Immature natural killer cell (primary cell): ENCODE measurements around the gene LECT2. TPM values are rescaled to one million over a fixed set of nuclear protein-coding genes. Genes with fewer than 3 reads are reported as not detected.

Source experiments
- DNase-seq, 3 donors: peaks; one replicate each; pipeline ENCODE4 v3.0.0; 2022; ENCODE audit warnings: mixed read lengths in 1 of 3
- H3K27ac Mint-ChIP-seq, 6 donors: one replicate each; pipeline ENCODE4 v1.8.0; 2020; ENCODE audit warnings: mixed read lengths in 6 of 6, mild to moderate bottlenecking in 5 of 6, inconsistent platforms in 4 of 6, moderate library complexity in 3 of 6
- H3K27me3 Mint-ChIP-seq, 3 donors: one replicate each; pipeline ENCODE4 v1.8.0; 2020 to 2021; ENCODE audit warnings: low read depth in 3 of 3, mild to moderate bottlenecking in 3 of 3, mixed read lengths in 3 of 3, moderate library complexity in 3 of 3, inconsistent platforms in 1 of 3
- H3K36me3 Mint-ChIP-seq, 3 donors: one replicate each; pipeline ENCODE4 v1.8.0; 2020; ENCODE audit warnings: mixed read lengths in 3 of 3, inconsistent platforms in 2 of 3, mild to moderate bottlenecking in 2 of 3
- H3K4me1 Mint-ChIP-seq, 2 donors: one replicate each; pipeline ENCODE4 v1.8.0; 2020; ENCODE audit warnings: inconsistent platforms in 2 of 2, mild to moderate bottlenecking in 2 of 2, mixed read lengths in 2 of 2, moderate library complexity in 1 of 2
- H3K4me3 Mint-ChIP-seq, 5 donors: one replicate each; pipeline ENCODE4 v1.8.0; 2020; ENCODE audit warnings: mild to moderate bottlenecking in 5 of 5, mixed read lengths in 5 of 5, inconsistent platforms in 3 of 5, moderate library complexity in 3 of 5
- H3K9me3 Mint-ChIP-seq, 6 donors: one replicate each; pipeline ENCODE4 v1.8.0; 2020; ENCODE audit warnings: mild to moderate bottlenecking in 6 of 6, mixed read lengths in 6 of 6, inconsistent platforms in 4 of 6, moderate library complexity in 3 of 6
- polyA plus RNA-seq, 3 donors: library from polyadenylated mRNA; unstranded; fragments of 300-500 nt; fragmentation: Illumina TruSeq; gene quantifications; one replicate each; pipeline ENCODE4 v1.2.3, GENCODE V29; 2021

The LECT2 gene
- not detected for polyA plus RNA-seq

GRCh38 chr5:135954899-135955298 is at the start of gene LECT2:
LECT2 (minus strand) TSS chr5:135954983; CDS start chr5:135954833, 150 bp downstream.
- Mint-ChIP-seq H3K27me3 (peaks cover 3 to 22% (median 7%) of the 10 kb centered on the region in 3 donors), H3K4me3 (no peak within 1 kb of the TSS), H3K4me1 (no peaks in the 10 kb centered on the region), H3K27ac (no peak within 1 kb of the TSS), H3K36me3 (no peaks in the 10 kb centered on the region), H3K9me3 (peaks cover 0 to 2% (median 0%) of the 10 kb centered on the region in 6 donors)
- DNase-seq, result no peak

- H3K9me3 Mint-ChIP-seq, result no peaks in the 10 kb centered on the region
- no peaks in the 10 kb centered on the region for H3K4me1 Mint-ChIP-seq
- DNase-seq, result no peak
- H3K4me3 Mint-ChIP-seq, result no peak overlapping the region
- peaks cover 1 to 7% (median 2%) of the 10 kb centered on the region in 3 donors for H3K27me3 Mint-ChIP-seq
- H3K36me3 Mint-ChIP-seq, result no peaks in the 10 kb centered on the region
- no peak overlapping the region for H3K27ac Mint-ChIP-seq
Measured at GRCh38 chr5:136004436-136004835, 49.7 kb upstream of the LECT2 start.

GRCh38 chr5:136001466-136001981 is 46.7 kb upstream of the LECT2 start:
- DNase-seq, result no peak
- H3K4me3 Mint-ChIP-seq, result no peak overlapping the region
- no peaks in the 10 kb centered on the region for H3K36me3 Mint-ChIP-seq
- H3K27ac Mint-ChIP-seq, result no peak overlapping the region
- H3K9me3 Mint-ChIP-seq, result no peaks in the 10 kb centered on the region
- H3K4me1 Mint-ChIP-seq, result no peaks in the 10 kb centered on the region
- peaks cover 2 to 7% (median 3%) of the 10 kb centered on the region in 3 donors for H3K27me3 Mint-ChIP-seq

- Mint-ChIP-seq H3K9me3 (no peaks in the 10 kb centered on the region), H3K4me1 (no peaks in the 10 kb centered on the region), H3K27ac (no peak overlapping the region), H3K4me3 (no peak overlapping the region), H3K27me3 (peaks cover 2 to 7% (median 6%) of the 10 kb centered on the region in 3 donors), H3K36me3 (no peaks in the 10 kb centered on the region)
- DNase-seq, result no peak
Measured at GRCh38 chr5:136000932-136001331, 46.1 kb upstream of the LECT2 start.

- H3K4me1 Mint-ChIP-seq, result no peaks in the 10 kb centered on the region
- H3K27ac Mint-ChIP-seq, result no peak overlapping the region
- no peak overlapping the region for H3K4me3 Mint-ChIP-seq
- no peaks in the 10 kb centered on the region for H3K9me3 Mint-ChIP-seq
- no peaks in the 10 kb centered on the region for H3K36me3 Mint-ChIP-seq
- H3K27me3 Mint-ChIP-seq, result peaks cover 2 to 7% (median 6%) of the 10 kb centered on the region in 3 donors
- no peak for DNase-seq
Measured at GRCh38 chr5:136000147-136000546, 45.4 kb upstream of the LECT2 start.

- Mint-ChIP-seq H3K27me3 (peaks cover 2 to 7% (median 5%) of the 10 kb centered on the region in 3 donors), H3K27ac (no peak overlapping the region), H3K36me3 (no peaks in the 10 kb centered on the region), H3K9me3 (no peaks in the 10 kb centered on the region), H3K4me3 (no peak overlapping the region), H3K4me1 (no peaks in the 10 kb centered on the region)
- DNase-seq, result no peak
Measured at GRCh38 chr5:135999406-136000139, 44.8 kb upstream of the LECT2 start.

- Mint-ChIP-seq H3K36me3 (no peaks in the 10 kb centered on the region), H3K9me3 (no peaks in the 10 kb centered on the region), H3K4me3 (no peak overlapping the region), H3K27ac (no peak overlapping the region), H3K27me3 (peaks cover 2 to 7% (median 6%) of the 10 kb centered on the region in 3 donors), H3K4me1 (no peaks in the 10 kb centered on the region)
- DNase-seq, result no peak
Measured at GRCh38 chr5:135998889-135999288, 44.1 kb upstream of the LECT2 start.

- H3K9me3 Mint-ChIP-seq, result no peaks in the 10 kb centered on the region
- peaks cover 2 to 7% (median 6%) of the 10 kb centered on the region in 3 donors for H3K27me3 Mint-ChIP-seq
- H3K4me3 Mint-ChIP-seq, result no peak overlapping the region
- H3K27ac Mint-ChIP-seq, result no peak overlapping the region
- no peaks in the 10 kb centered on the region for H3K4me1 Mint-ChIP-seq
- DNase-seq, result no peak
- no peaks in the 10 kb centered on the region for H3K36me3 Mint-ChIP-seq
Measured at GRCh38 chr5:135997673-135998335, 43.0 kb upstream of the LECT2 start.

GRCh38 chr5:135996611-135997010 is 41.8 kb upstream of the LECT2 start:
- no peaks in the 10 kb centered on the region for H3K4me1 Mint-ChIP-seq
- H3K27me3 Mint-ChIP-seq, result peaks cover 2 to 6% (median 3%) of the 10 kb centered on the region in 3 donors
- no peaks in the 10 kb centered on the region for H3K9me3 Mint-ChIP-seq

GRCh38 chr5:135995976-135996375 is 41.2 kb upstream of the LECT2 start:
- no peaks in the 10 kb centered on the region for H3K9me3 Mint-ChIP-seq
- H3K36me3 Mint-ChIP-seq, result no peaks in the 10 kb centered on the region
- peaks cover 2 to 6% (median 2%) of the 10 kb centered on the region in 3 donors for H3K27me3 Mint-ChIP-seq
- H3K27ac Mint-ChIP-seq, result no peak overlapping the region
- no peaks in the 10 kb centered on the region for H3K4me1 Mint-ChIP-seq
- no peak overlapping the region for H3K4me3 Mint-ChIP-seq
- no peak for DNase-seq

More at GRCh38 chr5:135996611-135997010, 41.8 kb upstream of the LECT2 start:
- no peak for DNase-seq
- Mint-ChIP-seq H3K36me3 (no peaks in the 10 kb centered on the region), H3K4me3 (no peak overlapping the region), H3K27ac (no peak overlapping the region)

- no peak overlapping the region for H3K27ac Mint-ChIP-seq
- H3K4me1 Mint-ChIP-seq, result no peaks in the 10 kb centered on the region
- H3K36me3 Mint-ChIP-seq, result no peaks in the 10 kb centered on the region
- no peaks in the 10 kb centered on the region for H3K9me3 Mint-ChIP-seq
- H3K4me3 Mint-ChIP-seq, result no peak overlapping the region
- peaks cover 2 to 9% (median 2%) of the 10 kb centered on the region in 3 donors for H3K27me3 Mint-ChIP-seq
- no peak for DNase-seq
Measured at GRCh38 chr5:135993880-135994636, 39.3 kb upstream of the LECT2 start.

GRCh38 chr5:135993335-135993879 is 38.6 kb upstream of the LECT2 start:
- Mint-ChIP-seq H3K27me3 (peaks cover 2 to 9% (median 2%) of the 10 kb centered on the region in 3 donors), H3K4me3 (no peak overlapping the region), H3K9me3 (no peaks in the 10 kb centered on the region), H3K27ac (no peak overlapping the region), H3K36me3 (no peaks in the 10 kb centered on the region), H3K4me1 (no peaks in the 10 kb centered on the region)
- DNase-seq, result no peak

- DNase-seq, result no peak
- Mint-ChIP-seq H3K27me3 (peaks cover under 1 to 11% (median 3%) of the 10 kb centered on the region in 3 donors), H3K4me1 (no peaks in the 10 kb centered on the region), H3K27ac (no peak overlapping the region), H3K4me3 (no peak overlapping the region), H3K9me3 (no peaks in the 10 kb centered on the region), H3K36me3 (no peaks in the 10 kb centered on the region)
Measured at GRCh38 chr5:135991429-135991828, 36.6 kb upstream of the LECT2 start.
